ENCODE measurements around the gene DIPK1B.

Gene DIPK1B

DNA sequence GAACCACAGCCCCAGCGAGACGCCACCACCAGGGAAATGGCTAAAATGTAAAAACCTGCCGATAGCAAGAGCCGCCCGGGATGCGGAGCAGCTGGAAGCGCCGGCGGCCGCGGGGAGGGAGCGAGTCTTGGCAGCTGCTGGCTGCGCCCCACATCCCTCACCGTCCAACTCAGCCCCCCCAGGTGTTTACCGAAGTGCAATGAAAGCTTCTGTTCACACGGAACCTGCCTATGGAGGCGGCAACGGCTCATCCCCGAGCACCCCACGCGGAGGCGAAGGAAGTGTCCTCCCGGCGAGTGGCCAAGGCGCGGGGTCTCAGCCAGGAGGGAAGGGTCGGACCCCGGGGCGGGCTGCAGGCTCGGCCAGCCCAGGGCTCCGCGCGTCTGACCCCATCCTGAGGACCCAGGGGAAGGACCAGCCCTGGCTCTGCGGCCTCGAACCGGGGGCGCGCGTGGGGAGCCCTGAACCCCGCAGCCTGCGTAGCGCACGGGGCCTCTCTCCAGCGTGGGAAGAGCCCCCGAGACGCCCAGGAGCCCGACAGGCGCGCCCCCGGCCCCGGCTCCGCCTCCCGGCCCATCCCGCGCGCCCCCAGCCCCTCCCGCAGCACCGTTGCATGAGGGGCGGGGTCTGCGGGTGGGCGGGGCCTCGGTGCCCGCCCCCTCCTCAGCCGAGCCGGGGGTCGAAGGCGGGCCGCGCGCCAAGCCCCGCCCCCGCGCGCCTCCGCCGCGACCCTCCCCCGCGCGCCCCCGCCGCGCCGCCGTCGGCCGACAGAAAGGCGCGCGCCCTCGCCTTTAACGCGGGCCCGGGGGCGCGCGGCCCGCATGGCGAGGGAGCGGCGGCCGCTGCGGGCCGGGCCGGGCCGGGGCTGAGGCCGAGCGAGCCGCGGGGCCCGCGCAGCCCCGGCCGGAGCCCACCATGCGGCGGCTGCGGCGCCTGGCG lies at the start of gene DIPK1B:
Gene DIPK1B, plus strand, starts transcription at position 822 of the 939 bp plus-strand sequence. Its CDS starts 94 bp downstream, at position 916.
- no peak for DNase-seq (ENCODE audit: low read depth)

DNA sequence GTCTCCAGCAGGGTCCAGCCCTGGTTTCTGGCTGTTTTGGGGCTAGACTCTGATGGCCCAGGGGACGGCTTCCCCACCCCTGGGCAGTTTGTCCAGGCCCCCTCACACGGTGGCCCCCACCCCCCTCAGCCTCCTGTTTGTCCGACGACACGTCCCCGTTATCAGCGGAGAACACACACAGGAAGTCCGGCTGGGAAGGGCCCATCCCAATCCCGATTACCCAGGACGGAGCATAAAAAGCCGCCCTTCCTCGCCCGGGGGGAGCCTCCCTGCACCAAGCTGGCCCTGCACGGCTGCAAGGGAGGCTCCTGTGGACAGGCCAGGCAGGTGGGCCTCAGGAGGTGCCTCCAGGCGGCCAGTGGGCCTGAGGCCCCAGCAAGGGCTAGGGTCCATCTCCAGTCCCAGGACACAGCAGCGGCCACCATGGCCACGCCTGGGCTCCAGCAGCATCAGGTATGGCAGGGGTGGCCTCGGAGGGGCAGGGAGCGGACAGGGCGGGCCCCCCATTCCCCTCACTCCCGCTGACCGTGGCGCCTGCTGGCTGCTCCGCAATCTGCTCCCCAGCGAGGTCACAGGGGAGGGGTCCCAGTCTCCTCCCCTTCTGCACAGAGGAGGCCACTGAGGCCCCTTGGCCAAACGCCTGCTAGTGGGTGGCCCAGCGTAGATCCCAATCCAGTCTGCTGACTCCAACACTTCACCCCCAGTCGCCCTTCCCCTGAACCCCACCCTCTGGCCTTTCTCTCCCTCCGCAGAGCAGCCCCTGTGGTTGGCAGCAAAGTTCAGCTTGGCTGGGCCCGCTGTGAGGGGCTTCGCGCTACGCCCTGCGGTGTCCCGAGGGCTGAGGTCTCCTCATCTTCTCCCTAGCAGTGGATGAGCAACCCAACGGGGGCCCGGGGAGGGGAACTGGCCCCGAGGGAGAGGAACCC lies 49.5 kb upstream of the DIPK1B start, which contains the start of gene EGFL7:
Gene EGFL7, plus strand, starts transcription at position 261 of the 926 bp plus-strand sequence. CDS start 5,367 bp downstream, outside the sequence.
- no peak for DNase-seq (ENCODE audit: low read depth)

DNA sequence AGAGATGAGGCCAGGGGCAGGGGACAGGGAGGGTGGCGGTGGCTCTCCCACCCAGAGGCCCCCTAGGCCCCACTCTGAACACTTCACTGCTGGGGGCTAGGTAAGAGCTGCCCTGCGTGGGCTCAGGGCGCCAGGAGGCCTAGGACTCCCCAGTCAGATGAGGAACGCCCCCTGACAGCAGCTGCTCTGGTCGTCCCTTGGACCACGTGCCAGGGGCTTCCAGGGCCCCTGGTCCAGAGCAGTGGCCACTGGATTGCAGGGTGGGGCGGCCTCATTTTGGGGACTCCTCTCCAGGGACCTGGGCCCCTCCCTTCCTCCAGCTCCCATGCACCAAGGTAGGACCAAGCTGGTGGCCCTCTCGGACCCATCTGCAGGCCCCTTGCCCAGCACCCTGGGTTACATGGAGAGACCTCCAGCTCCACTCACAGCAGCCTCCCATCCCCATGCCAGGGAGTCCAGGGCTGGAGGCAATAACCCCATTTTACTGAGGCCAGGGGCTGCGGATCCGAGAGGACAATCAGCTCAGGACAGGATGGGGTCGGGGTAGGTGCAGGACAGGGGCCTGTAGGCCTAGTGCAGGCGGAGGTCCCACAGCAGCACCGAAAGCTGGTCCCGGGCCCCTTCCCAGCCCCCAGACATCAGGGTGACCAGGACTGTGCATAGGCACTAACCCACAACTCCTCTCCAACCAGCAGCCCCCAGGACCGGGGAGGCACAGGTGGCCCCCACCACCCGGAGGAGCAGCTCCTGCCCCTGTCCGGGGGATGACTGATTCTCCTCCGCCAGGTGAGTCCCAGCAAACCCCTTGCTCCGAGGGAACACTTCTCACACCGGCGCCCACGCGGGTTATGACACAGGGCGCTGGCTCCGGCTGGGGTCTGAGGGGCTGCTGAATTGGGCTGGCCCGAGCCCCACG lies 48.1 kb upstream of the DIPK1B start:
- no peak for DNase-seq (ENCODE audit: low read depth)

DNA sequence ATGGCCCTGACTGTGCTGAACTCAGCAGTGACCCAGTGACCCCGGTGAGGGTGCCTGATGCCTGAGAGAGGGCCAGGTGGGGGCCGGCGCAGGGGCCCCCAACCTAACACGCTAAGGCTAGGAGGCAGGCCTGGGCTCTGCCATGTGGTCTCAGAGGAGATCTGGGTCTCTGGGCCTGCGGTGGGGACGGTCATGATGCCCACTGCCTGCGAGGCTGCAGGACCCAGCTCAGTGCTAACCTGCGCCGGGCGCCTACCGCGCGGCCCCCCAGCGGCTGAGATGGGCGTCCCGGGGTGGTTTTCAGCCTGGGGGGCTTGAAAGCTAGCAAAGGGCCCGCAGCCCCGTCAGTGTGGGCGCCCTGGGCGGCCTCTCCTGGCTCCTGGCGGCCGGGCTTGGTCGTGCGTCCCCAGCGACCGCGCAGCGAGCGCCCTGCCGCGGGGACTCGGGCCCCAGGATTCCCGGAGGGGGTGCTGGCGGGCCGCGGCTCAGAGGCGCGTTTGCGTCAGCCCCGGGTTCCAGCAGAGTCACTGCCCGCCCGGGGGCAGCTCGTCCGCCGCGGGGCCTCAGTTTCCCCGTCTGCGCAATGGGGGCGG lies 47.2 kb upstream of the DIPK1B start:
- peak; percentile 24 for DNase-seq (ENCODE audit: low read depth)

DNA sequence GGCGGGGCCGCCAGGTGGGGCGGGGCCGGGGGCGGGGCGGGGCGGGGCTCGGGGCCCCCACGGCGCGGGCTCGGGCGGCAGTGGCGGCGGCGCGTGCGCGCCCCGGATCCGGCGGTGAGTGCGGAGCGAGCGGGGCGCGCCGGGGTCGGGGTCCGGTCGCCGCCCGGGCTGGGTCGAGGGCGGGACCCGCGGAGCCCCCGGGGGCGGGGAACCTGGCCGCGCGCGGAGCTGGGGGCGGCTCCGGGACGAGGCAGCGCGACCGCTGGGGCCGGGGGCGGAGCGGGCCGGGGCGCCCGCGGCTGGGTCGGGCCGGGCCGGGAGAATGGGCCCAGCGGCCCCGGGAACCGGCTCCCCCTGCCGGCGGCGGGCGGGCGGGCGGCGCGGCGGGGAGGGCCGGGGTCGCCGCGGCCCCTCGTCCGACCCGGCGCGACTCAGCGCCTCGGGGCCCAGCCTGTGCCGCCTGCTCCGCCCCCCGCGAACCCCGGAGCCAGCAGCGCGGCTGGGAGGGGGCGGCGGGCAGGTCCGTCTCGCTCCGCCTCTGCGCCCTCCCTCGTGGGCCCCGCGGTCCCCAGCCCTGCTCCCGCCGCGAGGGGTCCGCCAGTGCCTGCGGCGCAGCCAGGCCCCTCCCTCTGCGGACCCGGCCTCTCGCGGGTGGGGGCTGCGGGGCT lies 46.5 kb upstream of the DIPK1B start:
- peak; percentile 19 for DNase-seq (ENCODE audit: low read depth)

DNA sequence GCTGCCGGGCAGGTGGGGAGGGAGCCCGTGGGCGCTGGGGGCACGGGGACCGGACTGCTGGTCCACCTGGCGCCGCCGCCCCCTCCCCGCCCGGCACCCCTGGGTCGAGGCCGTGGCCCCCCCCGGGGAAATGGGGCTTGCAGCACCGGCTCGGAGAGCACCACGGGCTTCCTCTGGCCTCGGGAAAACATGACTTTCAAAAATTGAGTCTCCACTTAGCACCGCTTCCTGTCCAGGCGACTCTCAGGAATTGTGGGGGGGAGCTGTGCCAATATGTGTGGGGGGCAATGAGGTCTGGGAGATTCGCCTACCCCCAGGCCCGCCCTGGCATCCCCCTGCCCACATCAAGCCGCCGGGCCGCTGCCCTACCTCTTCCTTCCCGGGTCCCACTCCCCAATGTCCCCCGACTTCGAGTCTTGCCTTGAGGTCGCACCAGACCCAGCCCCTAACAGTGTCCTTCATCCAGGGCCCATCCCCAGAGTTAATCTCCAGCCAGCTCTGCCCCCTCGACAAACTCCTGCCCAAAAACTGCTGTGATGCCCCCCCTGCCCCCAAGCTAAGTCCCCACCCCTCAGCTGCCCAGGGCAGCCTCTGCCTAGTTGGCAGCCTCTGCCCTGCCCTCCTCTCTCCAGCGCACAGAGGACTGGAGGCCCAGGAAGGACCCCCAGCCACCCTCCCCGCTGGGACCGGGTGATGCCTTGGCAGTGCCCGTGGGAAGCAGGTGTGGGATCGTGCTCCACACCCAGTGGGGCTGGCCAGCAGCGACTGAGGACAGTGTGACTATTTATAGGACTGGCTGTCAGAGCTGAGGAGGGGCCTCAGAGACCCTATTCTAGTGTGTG lies 45.8 kb upstream of the DIPK1B start:
- DNase-seq (ENCODE audit: low read depth) = no peak

DNA sequence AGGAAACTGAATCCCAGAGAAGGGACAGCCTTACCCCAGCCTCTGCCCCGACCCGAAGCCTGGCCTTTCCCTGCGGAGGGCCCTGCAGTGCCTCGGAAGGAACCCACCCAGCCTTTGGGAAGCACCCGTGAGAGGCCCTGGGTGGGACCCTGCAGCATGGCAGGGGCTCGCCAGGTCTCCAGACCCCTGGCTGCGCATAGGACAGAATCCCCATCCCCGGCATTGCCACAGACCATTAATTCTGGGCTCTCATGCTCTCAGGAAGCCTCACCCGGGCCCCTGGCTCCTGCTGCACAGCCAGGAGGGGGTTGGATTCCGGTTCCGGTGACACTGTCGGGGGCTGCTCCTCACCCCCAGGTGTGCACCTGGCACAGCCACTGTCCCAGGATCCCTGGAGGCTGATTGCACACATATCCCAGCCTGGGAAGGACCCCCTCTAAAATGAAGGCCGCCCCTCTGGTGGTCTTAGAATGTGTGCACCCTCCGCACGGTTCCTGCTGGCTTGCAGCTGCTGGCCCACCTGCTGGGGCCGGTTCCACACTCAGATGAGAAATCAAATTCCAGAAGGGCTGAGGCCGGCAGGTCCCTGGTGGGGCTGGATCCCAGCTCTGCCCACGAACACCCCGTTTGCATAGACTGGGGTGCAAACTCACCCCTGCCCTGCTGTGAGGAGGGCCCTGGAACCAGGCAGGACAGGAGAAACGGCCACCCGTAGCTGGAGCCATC lies 45.0 kb upstream of the DIPK1B start:
- no peak for DNase-seq (ENCODE audit: low read depth)

DNA sequence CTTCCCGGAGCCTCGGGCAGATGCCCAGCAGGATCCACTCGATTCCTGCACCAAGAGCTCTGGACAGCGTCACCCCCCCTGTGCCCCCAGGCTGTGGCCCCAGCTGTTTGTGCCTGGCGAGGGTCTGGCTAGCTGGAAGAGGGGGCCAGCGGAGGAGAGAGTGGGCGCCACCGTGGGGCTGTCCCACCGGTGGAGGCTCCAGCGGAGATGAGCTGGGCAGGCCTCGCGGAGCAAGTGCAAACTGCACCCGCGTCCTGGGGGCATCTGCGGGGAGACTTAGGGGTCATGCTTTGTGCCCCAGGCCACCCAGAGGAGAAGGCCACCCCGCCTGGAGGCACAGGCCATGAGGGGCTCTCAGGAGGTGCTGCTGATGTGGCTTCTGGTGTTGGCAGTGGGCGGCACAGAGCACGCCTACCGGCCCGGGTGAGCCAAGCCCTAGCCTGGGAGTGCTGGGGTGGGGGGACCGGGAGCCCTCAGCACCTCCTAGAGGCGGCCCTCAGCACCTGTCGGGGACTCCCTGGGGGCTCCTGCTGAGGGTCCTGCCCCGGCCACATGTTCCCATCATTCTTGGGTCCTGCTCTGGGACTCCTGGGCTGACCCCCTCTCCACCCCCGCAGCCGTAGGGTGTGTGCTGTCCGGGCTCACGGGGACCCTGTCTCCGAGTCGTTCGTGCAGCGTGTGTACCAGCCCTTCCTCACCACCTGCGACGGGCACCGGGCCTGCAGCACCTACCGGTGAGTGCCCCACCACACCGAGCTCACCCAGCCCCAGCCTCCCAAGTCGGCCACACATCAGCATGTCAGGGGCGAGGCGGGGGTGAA lies 44.2 kb upstream of the DIPK1B start:
- DNase-seq (ENCODE audit: low read depth) = no peak

DNA sequence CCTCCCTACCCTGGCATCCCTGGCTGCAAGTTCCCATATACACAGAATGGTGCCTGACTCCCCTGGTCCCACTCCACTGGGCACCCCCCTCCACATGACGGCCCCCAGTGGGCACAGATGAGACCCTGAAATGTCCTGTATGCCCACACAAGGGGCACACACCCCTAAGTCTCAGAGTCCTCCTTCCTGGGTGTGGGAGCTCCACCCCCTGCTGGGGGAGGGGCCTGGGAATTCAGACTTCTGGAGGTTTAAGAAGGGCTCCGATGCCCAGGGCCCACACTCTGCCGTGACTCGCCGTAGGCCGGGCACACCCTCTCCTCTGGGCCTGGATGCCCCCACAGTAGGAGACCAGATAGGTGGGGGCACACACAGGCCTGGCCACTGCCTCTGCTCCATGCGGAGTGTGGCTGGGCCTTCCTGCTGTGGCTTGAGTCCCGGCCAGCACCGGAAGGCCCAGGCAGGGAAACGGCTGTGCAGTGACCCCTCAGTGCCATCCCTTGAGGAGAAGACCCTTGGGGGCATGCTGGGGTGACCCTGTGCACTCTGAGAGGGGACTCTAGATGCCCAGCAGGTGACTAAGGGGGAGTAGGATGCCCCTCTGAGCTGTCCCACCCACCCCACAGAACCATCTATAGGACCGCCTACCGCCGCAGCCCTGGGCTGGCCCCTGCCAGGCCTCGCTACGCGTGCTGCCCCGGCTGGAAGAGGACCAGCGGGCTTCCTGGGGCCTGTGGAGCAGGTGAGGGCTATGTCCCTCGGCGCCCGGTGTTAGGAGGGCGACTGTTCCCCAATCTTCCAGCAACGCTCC lies 43.2 kb upstream of the DIPK1B start:
- no peak for DNase-seq (ENCODE audit: low read depth)

DNA sequence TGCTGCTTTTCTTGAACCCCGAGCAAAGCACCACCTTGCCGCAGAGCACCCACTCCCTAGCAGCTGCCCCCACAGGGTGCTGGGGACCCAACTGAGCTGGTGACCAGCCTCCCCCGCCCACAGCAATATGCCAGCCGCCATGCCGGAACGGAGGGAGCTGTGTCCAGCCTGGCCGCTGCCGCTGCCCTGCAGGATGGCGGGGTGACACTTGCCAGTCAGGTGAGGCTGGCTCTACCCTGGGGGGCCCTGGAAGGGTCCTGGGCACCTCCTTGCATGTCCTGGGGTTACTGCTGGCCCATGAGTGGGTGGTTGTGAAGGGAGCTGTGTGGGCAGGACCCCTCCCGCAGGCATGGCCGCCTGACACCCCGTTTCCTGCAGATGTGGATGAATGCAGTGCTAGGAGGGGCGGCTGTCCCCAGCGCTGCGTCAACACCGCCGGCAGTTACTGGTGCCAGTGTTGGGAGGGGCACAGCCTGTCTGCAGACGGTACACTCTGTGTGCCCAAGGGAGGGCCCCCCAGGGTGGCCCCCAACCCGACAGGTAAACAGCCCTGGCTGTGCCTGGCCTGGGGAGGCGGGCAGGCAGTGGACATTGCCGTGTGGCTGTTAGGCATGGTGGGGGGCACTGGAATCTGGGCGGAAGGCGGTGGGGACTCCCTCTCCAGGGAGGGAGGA lies 42.4 kb upstream of the DIPK1B start:
- DNase-seq (ENCODE audit: low read depth) = no peak

DNA sequence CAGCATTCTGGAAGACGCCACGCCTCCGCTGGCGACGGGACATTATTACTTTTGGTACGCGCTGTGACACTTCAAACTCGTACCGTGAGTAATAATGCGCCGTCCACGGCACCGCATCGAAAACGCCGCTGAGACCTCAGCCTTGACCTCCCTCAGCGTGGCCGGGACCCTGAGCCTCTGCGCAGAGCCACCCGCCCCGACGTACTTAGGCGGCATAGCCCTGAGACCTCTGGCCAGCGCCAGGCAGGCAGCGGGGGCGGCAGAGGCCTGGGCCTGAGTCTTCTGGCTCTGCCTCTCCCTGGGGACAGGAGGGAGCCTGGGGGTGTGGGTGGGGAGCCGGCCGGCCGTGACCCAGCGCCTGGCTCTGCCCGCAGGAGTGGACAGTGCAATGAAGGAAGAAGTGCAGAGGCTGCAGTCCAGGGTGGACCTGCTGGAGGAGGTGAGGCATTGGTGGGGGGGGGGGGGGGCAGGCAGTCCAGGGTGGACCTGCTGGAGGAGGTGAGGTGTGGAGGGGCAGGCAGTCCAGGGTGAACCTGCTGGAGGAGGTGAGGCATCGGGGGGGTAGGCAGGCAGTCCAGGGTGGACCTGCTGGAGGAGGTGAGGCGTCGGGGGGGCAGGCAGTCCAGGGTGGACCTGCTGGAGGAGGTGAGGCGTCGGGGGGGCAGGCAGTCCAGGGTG lies 41.7 kb upstream of the DIPK1B start:
- DNase-seq (ENCODE audit: low read depth) = no peak

DNA sequence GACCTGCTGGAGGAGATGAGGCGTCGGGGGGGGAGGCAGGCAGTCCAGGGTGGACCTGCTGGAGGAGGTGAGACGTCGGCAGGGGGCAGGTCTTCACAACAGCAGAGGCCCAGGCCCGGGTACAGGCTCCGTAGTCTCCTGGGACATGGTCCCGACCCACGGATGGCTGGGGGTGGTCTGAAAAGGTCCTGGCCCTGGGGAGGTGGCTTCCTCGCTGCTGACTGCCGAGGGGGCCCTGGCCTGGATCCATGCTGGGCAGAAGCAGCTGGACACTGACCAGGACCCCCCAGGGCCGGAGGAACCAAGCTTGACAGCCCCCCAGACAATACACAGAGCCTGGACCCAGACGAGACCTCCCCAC lies 41.1 kb upstream of the DIPK1B start:
- DNase-seq (ENCODE audit: low read depth) = no peak

DNA sequence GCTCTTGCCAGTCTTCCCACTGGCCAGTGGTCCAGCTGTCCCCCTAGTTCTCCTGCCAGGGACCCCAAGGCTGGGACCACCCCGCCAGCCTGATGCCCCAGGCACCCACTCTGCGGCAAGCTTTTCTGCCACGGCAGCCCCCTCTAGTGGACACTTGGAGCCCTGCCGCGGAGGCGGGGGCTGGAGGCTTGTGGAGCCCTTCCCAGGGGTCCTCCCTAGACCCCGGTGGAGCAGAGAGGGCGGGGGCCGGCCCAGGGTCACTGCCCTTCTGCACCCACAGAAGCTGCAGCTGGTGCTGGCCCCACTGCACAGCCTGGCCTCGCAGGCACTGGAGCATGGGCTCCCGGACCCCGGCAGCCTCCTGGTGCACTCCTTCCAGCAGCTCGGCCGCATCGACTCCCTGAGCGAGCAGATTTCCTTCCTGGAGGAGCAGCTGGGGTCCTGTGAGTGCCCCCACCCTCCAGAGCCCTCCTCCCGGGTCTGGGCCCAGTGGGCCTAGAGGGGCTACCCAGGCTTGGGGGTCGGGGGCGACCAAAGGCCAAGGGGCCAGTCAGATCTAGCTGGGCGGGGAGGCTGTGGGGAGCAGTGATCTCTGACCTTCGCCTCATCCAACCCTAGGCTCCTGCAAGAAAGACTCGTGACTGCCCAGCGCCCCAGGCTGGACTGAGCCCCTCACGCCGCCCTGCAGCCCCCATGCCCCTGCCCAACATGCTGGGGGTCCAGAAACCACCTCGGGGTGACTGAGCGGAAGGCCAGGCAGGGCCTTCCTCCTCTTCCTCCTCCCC lies 40.5 kb upstream of the DIPK1B start:
- peak; percentile 37 for DNase-seq (ENCODE audit: low read depth)

DNA sequence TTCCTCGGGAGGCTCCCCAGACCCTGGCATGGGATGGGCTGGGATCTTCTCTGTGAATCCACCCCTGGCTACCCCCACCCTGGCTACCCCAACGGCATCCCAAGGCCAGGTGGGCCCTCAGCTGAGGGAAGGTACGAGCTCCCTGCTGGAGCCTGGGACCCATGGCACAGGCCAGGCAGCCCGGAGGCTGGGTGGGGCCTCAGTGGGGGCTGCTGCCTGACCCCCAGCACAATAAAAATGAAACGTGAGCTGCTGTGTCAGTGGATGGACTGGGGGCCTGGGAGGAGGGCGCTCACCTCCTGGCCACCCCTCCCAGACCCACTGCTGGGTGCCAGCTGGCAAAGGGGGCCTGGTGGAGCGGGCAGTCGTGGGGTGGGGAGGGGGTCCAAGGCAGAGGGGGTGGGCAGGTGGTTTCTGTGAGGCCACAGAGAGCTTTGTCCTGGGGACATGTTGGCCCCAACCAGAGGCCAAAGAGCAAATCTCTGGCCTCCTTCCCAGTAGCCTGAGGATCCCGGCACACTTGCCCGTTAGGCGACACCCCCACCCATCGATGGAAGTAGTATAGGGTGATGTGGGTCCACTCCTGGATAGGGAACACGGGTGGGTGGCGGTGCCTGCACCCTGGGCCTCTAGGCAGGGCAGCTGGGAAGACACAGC lies 39.8 kb upstream of the DIPK1B start:
- DNase-seq (ENCODE audit: low read depth) = no peak

Measured in activated T-cell treated with anti-CD3 and anti-CD28 coated beads for 48 hours (primary cell).